HepG2 (cell line): ENCODE data around the gene NUP85. TPM values are rescaled to one million over a fixed set of nuclear protein-coding genes. Genes with fewer than 3 reads are reported as not detected.

Experiments used
- AKAP8 ChIP-seq: sonication (generic); formaldehyde crosslinking; IDR thresholded peaks from 2 replicates; pipeline ENCODE4 v1.5.1; 2020; ENCODE audit warnings: mild to moderate bottlenecking, missing genetic modification reagents
- ATF1 ChIP-seq: IDR thresholded peaks from 2 replicates; pipeline ENCODE4 v1.6.1; 2016; ENCODE audit warnings: mild to moderate bottlenecking, control low read depth
- DPF2 ChIP-seq: sonication (generic); formaldehyde crosslinking; IDR thresholded peaks from 2 replicates; pipeline ENCODE4 v1.4.0; 2020; ENCODE audit warnings: mild to moderate bottlenecking, low read depth, missing genetic modification reagents, borderline replicate concordance
- DR1 ChIP-seq: sonication (generic); formaldehyde crosslinking; IDR thresholded peaks from 2 replicates; pipeline ENCODE4 v1.8.0; 2021; ENCODE audit warnings: mild to moderate bottlenecking, missing genetic modification reagents, inconsistent platforms
- DRAP1 ChIP-seq: IDR thresholded peaks from 2 replicates; pipeline ENCODE4 v1.6.1; 2016; ENCODE audit warnings: missing genetic modification reagents, missing compliant biosample characterization
- ELF3 ChIP-seq: IDR thresholded peaks from 2 replicates; pipeline ENCODE4 v1.6.1; 2016; ENCODE audit warnings: missing genetic modification reagents, missing compliant biosample characterization
- GFI1 ChIP-seq: sonication (generic); formaldehyde crosslinking; IDR thresholded peaks from 2 replicates; pipeline ENCODE4 v1.5.0; 2020; ENCODE audit warnings: missing genetic modification reagents, mild to moderate bottlenecking, borderline replicate concordance
- HNF1B ChIP-seq: sonication (generic); formaldehyde crosslinking; IDR thresholded peaks from 2 replicates; pipeline ENCODE4 v1.5.1; 2020; ENCODE audit warnings: mild to moderate bottlenecking, moderate library complexity, missing genetic modification reagents
- MXD1 ChIP-seq: sonication (generic); formaldehyde crosslinking; IDR thresholded peaks from 2 replicates; pipeline ENCODE4 v1.4.0; 2020; ENCODE audit warnings: mild to moderate bottlenecking, missing genetic modification reagents
- PCBP1 ChIP-seq: fragments of 200-400 bp; formaldehyde crosslinking; IDR thresholded peaks from 2 replicates; pipeline ENCODE4 v1.6.1; 2017; ENCODE audit warnings: mild to moderate bottlenecking, low read depth, low read length, borderline replicate concordance
- PHF21A ChIP-seq: sonication (generic); formaldehyde crosslinking; IDR thresholded peaks from 2 replicates; pipeline ENCODE4 v1.5.0; 2020; ENCODE audit warnings: mild to moderate bottlenecking, missing genetic modification reagents
- SYNCRIP ChIP-seq: fragments of 200-400 bp; formaldehyde crosslinking; IDR thresholded peaks from 2 replicates; pipeline ENCODE4 v1.6.1; 2018; ENCODE audit warnings: mild to moderate bottlenecking, low read depth, low read length; ENCODE audit not compliant: insufficient read depth
- ZBTB8A ChIP-seq: sonication (generic); formaldehyde crosslinking; IDR thresholded peaks from 2 replicates; pipeline ENCODE4 v1.4.0; 2020; ENCODE audit warnings: mild to moderate bottlenecking, low read depth, missing genetic modification reagents, borderline replicate concordance
- ZFP91 ChIP-seq: sonication (generic); formaldehyde crosslinking; IDR thresholded peaks from 2 replicates; pipeline ENCODE4 v1.9.0; 2022; ENCODE audit warnings: missing genetic modification reagents, mild to moderate bottlenecking, borderline replicate concordance
- ZFYVE20 ChIP-seq: sonication (generic); formaldehyde crosslinking; IDR thresholded peaks from 2 replicates; pipeline ENCODE4 v1.8.0; 2023; ENCODE audit warnings: low read depth, mild to moderate bottlenecking, moderate library complexity, missing genetic modification reagents, borderline replicate concordance
- ZNF234 ChIP-seq: sonication (generic); formaldehyde crosslinking; conservative IDR thresholded peaks from 2 replicates; pipeline ENCODE4 v1.5.1; 2020; ENCODE audit warnings: mild to moderate bottlenecking, missing genetic modification reagents
- ZNF609 ChIP-seq: sonication (generic); formaldehyde crosslinking; IDR thresholded peaks from 2 replicates; pipeline ENCODE4 v1.4.0; 2020; ENCODE audit warnings: mild to moderate bottlenecking, missing genetic modification reagents, borderline replicate concordance
- ZNF703 ChIP-seq: sonication (generic); formaldehyde crosslinking; IDR thresholded peaks from 2 replicates; pipeline ENCODE4 v1.5.1; 2020; ENCODE audit warnings: missing genetic modification reagents, mild to moderate bottlenecking, moderate library complexity, borderline replicate concordance
- ZNF724P ChIP-seq: sonication (generic); formaldehyde crosslinking; IDR thresholded peaks from 2 replicates; pipeline ENCODE4 v1.8.0; 2022; ENCODE audit warnings: missing genetic modification reagents, borderline replicate concordance
- polyA plus RNA-seq, 8 experiments: library from polyadenylated mRNA; depleted of rRNA in 3 of 8; stranded (reverse) in 7 of 8; unstranded in 1 of 8; fragments of >200 nt; fragmentation: Illumina TruSeq in 4 of 8; extraction: Trizol in 4 of 8; gene quantifications; 2 replicates each; pipeline versions ENCODE4 v1.2.1 to v1.2.3, GENCODE V29; 2011 to 2016; ENCODE audit warnings: low read depth in 4 of 8, missing spikeins in 1 of 8, mixed read lengths in 1 of 8; ENCODE audit not compliant: insufficient read depth in 1 of 8
- total RNA-seq, 5 experiments: library from RNA; depleted of rRNA; stranded (reverse); fragments of >200 nt; fragmentation: Illumina TruSeq; extraction: Trizol; gene quantifications; 2 replicates each; pipeline ENCODE4 v1.2.3, GENCODE V29; 2016; ENCODE audit warnings: low read depth in 1 of 5

Gene NUP85
- total and polyA plus RNA-seq, 2 of the 13 experiments (the other 11 are each of a cell fraction or from before 2014, with no cell fraction given): 89.1 to 124 TPM

- TF ChIP-seq ZFYVE20 (CRISPR knock-in tag) (no peak), HNF1B (CRISPR knock-in tag) (peak; percentile 51; the same call in 1 of the 2 replicates), ATF1 (CRISPR knock-in tag) (no peak), ZNF703 (CRISPR knock-in tag) (no peak), ZFP91 (0 out of 2 replicates have a peak, but pooled peaks have one; percentile 29), ZNF724P (CRISPR knock-in tag) (no peak), ELF3 (CRISPR knock-in tag) (no peak), ZNF609 (CRISPR knock-in tag) (0 out of 2 replicates have a peak, but pooled peaks have one; percentile 41), DRAP1 (no peak), AKAP8 (CRISPR knock-in tag) (0 out of 2 replicates have a peak, but pooled peaks have one; percentile 13), DPF2 (CRISPR knock-in tag) (0 out of 2 replicates have a peak, but pooled peaks have one; percentile 25), PCBP1 (no peak), ZNF234 (0 out of 2 replicates have a peak, but pooled peaks have one; percentile 60), ZBTB8A (no peak), SYNCRIP (no peak), GFI1 (CRISPR knock-in tag) (no peak), PHF21A (no peak), MXD1 (peak; percentile 27), DR1 (no peak)
These were observed 23.7 kb upstream of the NUP85 start (continued) for GRCh38 chr17:75181608-75182318.
